NT2/D1 (cell line): ENCODE measurements around the gene PRR7.
A peak's percentile ranks its signal among the peaks of the same experiment; 100 is the strongest.

Experiments used
- DNase-seq: peaks from one replicate; pipeline ENCODE4 v3.0.0-alpha.2; 2011; ENCODE audit warnings: low read depth, low spot score
- H3K27me3 ChIP-seq: 2 replicates; pipeline ENCODE4 v1.6.0; 2011; ENCODE audit warnings: mild to moderate bottlenecking; ENCODE audit not compliant: insufficient read length, insufficient read depth
- H3K36me3 ChIP-seq: 2 replicates; pipeline ENCODE4 v1.6.1; 2011; ENCODE audit warnings: mild to moderate bottlenecking, low read length, mixed read lengths; ENCODE audit not compliant: insufficient read depth, insufficient read length
- H3K4me1 ChIP-seq: 2 replicates; pipeline ENCODE4 v1.5.1; 2011; ENCODE audit not compliant: insufficient read depth, insufficient read length
- H3K4me3 ChIP-seq: 2 replicates; pipeline ENCODE4 v1.5.1; 2011; ENCODE audit warnings: low read depth; ENCODE audit not compliant: insufficient read length
- H3K9ac ChIP-seq: 2 replicates; pipeline ENCODE4 v1.6.0; 2011; ENCODE audit warnings: low read depth; ENCODE audit not compliant: insufficient read length
- H3K9me3 ChIP-seq: 2 replicates; pipeline ENCODE4 v1.5.1; 2011; ENCODE audit warnings: mild to moderate bottlenecking, low read length; ENCODE audit not compliant: insufficient read depth
- SUZ12 ChIP-seq: IDR thresholded peaks from 2 replicates; pipeline ENCODE4 v1.6.1; 2011; ENCODE audit not compliant: insufficient read length, insufficient read depth; ENCODE audit errors: extremely low read depth
- YY1 ChIP-seq: IDR thresholded peaks from 2 replicates; pipeline ENCODE4 v1.6.1; 2011; ENCODE audit not compliant: insufficient read length, insufficient read depth
- ZNF274 ChIP-seq: IDR thresholded peaks from 2 replicates; pipeline ENCODE4 v1.6.1; 2011; ENCODE audit warnings: mild to moderate bottlenecking, low read depth, low read length

Gene PRR7

GRCh38 chr5:177493795-177494345 lies 47.3 kb downstream of the PRR7 start:
- Histone ChIP-seq H3K36me3 (peaks cover 72% of the 10 kb centered on the region), H3K4me1 (peaks cover 67% of the 10 kb centered on the region), H3K9me3 (no peaks in the 10 kb centered on the region), H3K9ac (peak overlapping the region; percentile 29), H3K4me3 (no peak overlapping the region), H3K27me3 (peaks cover 9% of the 10 kb centered on the region)
- TF ChIP-seq ZNF274 (no peak), YY1 (no peak), SUZ12 (no peak)
- no peak for DNase-seq

- peaks cover 65% of the 10 kb centered on the region for H3K36me3 ChIP-seq
- peak; percentile 75 for DNase-seq
- H3K4me1 ChIP-seq = peaks cover 60% of the 10 kb centered on the region
- H3K9ac ChIP-seq = peak overlapping the region; percentile 76
- TF ChIP-seq SUZ12 (no peak), YY1 (no peak), ZNF274 (no peak)
- peak overlapping the region; percentile 67 for H3K4me3 ChIP-seq
- H3K27me3 ChIP-seq = peaks cover 11% of the 10 kb centered on the region
- no peaks in the 10 kb centered on the region for H3K9me3 ChIP-seq
Measured at GRCh38 chr5:177494346-177495195, 48.0 kb downstream of the PRR7 start.

- peak overlapping the region; percentile 67 for H3K4me3 ChIP-seq
Measured at GRCh38 chr5:177495243-177496060, 48.8 kb downstream of the PRR7 start.

GRCh38 chr5:177496070-177496726 lies 49.6 kb downstream of the PRR7 start:
- TF ChIP-seq SUZ12 (no peak), ZNF274 (no peak), YY1 (no peak)
- DNase-seq = no peak
- peak overlapping the region; percentile 98 for H3K9ac ChIP-seq
- H3K27me3 ChIP-seq = peaks cover 11% of the 10 kb centered on the region
- H3K4me1 ChIP-seq = peaks cover 45% of the 10 kb centered on the region
- H3K9me3 ChIP-seq = no peaks in the 10 kb centered on the region
- peak overlapping the region; percentile 67 for H3K4me3 ChIP-seq
- H3K36me3 ChIP-seq = peaks cover 49% of the 10 kb centered on the region

More at GRCh38 chr5:177495243-177496060, 48.8 kb downstream of the PRR7 start:
- H3K9me3 ChIP-seq = no peaks in the 10 kb centered on the region
- DNase-seq = peak; percentile 90
- peaks cover 11% of the 10 kb centered on the region for H3K27me3 ChIP-seq
- no peak for TF ChIP-seq SUZ12
- no peak for TF ChIP-seq ZNF274
- no peak for TF ChIP-seq YY1
- peak overlapping the region; percentile 98 for H3K9ac ChIP-seq
- peaks cover 52% of the 10 kb centered on the region for H3K4me1 ChIP-seq
- H3K36me3 ChIP-seq = peaks cover 57% of the 10 kb centered on the region

- no peaks in the 10 kb centered on the region for H3K9me3 ChIP-seq
Measured at GRCh38 chr5:177496727-177497291, 50.2 kb downstream of the PRR7 start.

GRCh38 chr5:177497292-177498012 lies 50.8 kb downstream of the PRR7 start, which contains the start of gene PDLIM7:
PDLIM7 (minus strand) TSS chr5:177497604; CDS start chr5:177496512, 1,092 bp downstream.
- no peaks in the 10 kb centered on the region for H3K9me3 ChIP-seq
- H3K27me3 ChIP-seq = peaks cover 11% of the 10 kb centered on the region
- TF ChIP-seq YY1 (no peak), ZNF274 (no peak), SUZ12 (no peak)
- H3K4me3 ChIP-seq = peak within 1 kb of the TSS; percentile 85
- DNase-seq = peak; percentile 93
- peak within 1 kb of the TSS; percentile 98 for H3K9ac ChIP-seq
- H3K36me3 ChIP-seq = peaks cover 41% of the 10 kb centered on the region
- peaks cover 41% of the 10 kb centered on the region for H3K4me1 ChIP-seq

More at GRCh38 chr5:177496727-177497291, 50.2 kb downstream of the PRR7 start:
- Histone ChIP-seq H3K36me3 (peaks cover 44% of the 10 kb centered on the region), H3K4me1 (peaks cover 46% of the 10 kb centered on the region), H3K9ac (peak overlapping the region; percentile 98), H3K27me3 (peaks cover 11% of the 10 kb centered on the region), H3K4me3 (peak overlapping the region; percentile 85)
- no peak for TF ChIP-seq YY1
- no peak for TF ChIP-seq SUZ12
- no peak for TF ChIP-seq ZNF274
- DNase-seq = peak; percentile 85
